NCI-H146 (cell line): ENCODE results near the gene PCYT1B.
A peak's percentile ranks its signal among the peaks of the same experiment; 100 is the strongest.
"Not testable (repeated sequence)": the region's sequence is repeated elsewhere in the genome, so short reads cannot be mapped to it uniquely, and the experiment has no call there.

ENCODE experiments used
- DNase-seq: peaks from one replicate; lab custom pipeline; 2025; lab: John Stamatoyannopoulos, UW

The PCYT1B gene

GRCh38 chrX:24647257-24648058 lies at the start of gene PCYT1B:
TSS of gene PCYT1B (minus strand) at chrX:24647347. CDS start at chrX:24647105, 242 bp downstream.
- DNase-seq: peak; percentile 90

GRCh38 chrX:24696294-24696693 lies 49.1 kb upstream of the PCYT1B start:
- DNase-seq: no peak

DNA sequence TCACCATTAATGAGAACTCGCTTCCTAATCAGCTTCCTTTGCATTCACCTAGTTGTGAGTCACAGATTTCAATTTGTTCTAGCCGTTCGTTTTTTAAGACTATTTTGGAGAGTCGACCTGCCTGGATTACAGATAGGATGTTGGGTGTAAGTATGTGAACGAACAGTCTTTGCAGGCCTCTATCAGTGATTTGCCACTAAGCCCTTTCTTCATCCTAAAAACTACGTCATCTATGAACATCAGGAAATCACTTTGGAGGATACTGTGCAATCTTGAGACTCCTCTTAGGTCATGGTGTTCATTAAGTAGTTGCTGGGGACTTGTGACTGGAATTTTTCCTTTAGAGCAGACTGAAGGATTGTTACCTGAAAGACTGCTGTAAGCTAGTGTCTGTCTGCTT lies 47.7 kb upstream of the PCYT1B start:
- no peak for DNase-seq

- DNase-seq: peak; percentile 96
Measured at GRCh38 chrX:24693453-24694202, 46.5 kb upstream of the PCYT1B start, which contains the start of gene POLA1. TSS of gene POLA1 (plus strand) at chrX:24693918. CDS start at chrX:24693962, 44 bp downstream.

DNA sequence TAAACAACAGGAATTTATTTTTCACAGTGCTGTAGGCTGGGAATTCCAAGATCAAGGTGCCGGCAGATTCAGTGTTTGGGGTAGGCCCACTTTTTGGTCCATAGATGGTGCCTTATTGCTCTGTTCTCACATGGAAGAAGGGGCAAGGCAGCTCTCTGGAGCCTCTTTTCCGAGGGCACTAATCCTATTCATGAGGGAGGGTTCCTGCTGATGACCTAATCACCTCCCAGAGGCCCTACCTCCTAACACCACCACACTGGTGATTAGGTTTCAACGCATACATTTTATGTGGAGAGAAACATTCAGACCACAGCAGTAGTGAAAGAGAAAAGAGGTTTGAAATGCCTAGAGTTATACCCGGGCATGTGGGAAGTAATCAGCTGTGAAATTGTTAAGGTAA lies 45.2 kb upstream of the PCYT1B start:
- DNase-seq: no peak

GRCh38 chrX:24684048-24684447 lies 36.9 kb upstream of the PCYT1B start:
- DNase-seq: no peak

DNA sequence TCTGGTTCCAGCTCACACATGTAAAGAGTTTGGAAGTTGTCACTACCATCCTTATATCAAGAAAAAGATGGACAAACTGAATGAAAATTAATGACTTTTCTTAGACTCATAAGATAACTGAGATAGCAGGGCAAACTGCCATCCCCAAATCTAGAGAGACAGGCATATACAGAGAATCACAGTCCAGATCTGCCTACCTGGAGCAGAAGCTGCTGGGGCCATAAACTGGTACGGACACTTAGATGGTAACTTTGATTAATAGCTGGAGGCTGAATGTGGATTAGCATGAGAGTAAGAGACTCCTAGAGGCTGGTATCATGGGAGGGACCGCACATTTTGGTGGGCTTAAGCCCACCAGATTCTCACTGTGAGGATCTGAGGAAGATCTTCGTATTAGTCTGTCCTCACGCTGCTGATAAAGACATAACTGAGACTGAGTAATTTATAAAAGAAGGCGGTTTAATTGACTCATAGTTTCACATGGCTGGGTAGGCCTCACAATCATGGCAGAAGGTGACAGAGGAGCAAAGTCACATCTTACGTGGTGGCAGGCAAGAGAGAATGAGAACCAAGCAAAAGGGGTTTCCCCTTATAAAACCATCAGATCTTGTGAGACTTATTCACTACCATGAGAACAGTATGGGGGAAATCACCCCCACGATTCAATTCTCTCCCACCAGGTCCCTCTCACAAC lies 35.7 kb upstream of the PCYT1B start:
- DNase-seq: no peak

DNA sequence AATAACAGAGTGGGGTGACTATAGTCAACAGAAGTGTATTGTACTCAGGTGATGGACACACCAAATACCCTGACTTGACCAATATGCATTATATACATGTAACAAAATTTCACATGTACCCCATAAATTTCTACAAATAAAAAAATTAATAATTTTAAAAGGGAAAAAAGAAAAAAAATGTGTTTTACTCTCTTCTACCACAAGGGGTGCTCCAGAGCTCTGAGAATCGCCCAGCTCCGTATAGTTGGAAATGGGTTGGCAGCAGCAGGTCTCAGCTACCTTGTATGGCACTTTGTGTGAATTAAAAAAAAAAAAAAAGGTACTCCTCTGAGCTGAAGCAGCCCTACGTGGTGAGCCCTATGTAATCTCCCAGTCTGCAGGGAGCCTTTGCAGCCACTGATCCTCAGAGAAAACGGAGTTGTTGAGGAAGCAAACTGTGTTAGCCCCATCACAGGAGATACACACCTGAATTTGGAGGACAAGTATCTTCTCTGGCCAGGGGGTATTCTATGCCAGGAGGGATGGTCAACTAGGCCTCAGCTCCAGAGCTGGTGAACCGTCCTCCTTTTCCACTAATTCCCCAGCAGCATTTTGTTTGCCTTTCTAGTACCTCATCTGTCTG lies 29.4 kb upstream of the PCYT1B start:
- peak; percentile 21 for DNase-seq

GRCh38 chrX:24673424-24673823 lies 26.3 kb upstream of the PCYT1B start:
- DNase-seq: no peak

- no peak for DNase-seq
Measured at GRCh38 chrX:24672701-24673190, 25.6 kb upstream of the PCYT1B start.

DNA sequence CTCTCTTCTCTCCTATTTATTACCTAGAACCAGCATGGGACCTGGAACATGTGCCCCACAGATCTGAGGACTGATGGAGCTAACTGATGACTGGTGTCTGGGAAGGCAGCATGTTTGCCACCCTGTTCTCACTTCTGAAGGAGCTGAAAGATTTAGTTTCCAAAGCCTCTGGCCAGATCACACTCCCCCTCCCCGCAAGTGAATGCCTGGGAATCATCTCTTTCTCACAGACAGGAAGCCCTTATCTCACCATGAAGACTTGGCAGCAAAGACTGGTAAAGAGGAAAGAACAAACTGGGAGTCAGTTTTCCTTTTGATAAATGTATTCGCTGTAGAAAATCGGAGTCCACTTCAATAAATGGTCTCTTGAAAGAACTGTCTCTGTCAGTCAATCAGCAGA lies 21.0 kb upstream of the PCYT1B start:
- DNase-seq: no peak

DNA sequence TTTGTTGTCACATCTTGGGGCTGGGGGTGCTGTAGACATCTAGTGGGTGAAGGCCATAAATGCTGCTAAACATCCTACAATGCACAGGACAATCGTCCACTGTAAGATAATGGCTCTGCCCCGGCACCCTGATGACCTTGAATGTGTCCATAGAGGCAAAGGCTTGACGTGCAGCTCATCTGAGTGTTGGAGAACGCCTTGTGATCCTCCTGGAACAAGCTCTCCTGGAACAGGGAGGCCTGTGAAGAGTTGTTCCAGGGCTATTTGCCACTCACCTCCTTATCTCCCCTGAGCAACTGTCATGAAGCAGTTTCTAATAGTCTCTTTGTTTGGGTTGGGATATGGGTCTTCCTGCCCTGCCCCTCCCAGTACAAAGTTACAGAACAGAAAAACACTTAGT lies 15.2 kb upstream of the PCYT1B start:
- DNase-seq: no peak

DNA sequence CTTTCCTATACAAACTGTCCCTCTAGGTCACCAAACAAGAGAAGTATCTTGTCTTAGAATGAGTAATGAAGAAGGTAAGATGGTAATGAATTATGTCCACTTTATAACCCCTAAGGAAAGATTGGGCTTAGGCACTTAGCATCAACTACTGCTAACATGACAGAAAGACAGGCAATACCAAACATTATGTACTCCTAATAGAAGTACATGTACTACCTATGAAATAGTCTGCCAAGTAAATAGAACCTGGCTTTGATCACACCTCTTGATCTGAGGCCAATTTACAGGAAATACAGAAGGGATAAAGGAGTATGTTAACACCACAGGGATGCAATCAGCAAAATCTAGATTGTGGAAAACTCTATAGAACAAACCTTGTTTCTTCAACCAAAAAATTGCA lies 14.1 kb upstream of the PCYT1B start:
- DNase-seq: no peak

DNA sequence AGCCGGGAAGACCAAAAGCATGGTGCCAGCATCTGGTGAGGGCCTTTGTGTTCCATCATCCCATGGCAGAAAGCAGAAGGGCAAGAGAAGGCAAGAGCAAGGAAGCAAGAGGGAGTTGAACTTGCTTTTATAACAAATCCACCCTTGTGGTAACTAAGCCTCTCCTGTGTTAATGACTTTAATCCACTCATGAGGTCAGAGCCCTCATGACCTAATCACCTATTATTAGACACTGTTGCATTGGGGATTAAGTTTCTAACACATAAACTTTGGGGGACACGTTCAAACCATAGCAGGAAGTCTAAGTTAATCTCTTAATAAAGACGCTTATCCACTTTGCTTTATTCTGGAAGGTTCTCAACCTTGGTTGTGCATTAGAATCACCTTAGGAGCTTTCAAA lies 12.5 kb upstream of the PCYT1B start:
- DNase-seq: no peak

DNA sequence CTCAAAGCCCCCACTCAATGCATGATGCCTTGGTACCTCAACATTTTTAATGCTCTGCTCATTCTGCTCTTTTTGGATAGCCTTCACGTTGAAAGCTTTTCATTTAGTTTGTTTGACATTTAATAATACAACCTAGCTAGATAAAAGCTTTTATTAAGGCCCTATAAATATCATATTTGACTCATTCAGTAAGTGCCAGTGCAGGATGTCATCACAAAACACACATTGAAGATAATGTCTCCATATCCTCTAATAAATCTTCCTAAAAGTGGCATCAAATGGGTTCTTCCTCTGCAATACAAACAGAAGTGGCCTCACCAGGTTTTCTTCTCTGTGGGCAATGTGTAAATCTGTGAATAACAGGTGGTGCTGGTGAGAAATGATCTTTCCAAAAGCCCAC lies 12.0 kb upstream of the PCYT1B start:
- DNase-seq: no peak

GRCh38 chrX:24658421-24658820 lies 11.3 kb upstream of the PCYT1B start:
- DNase-seq: no peak

- DNase-seq: peak; percentile 21
Measured at GRCh38 chrX:24657671-24658386, 10.7 kb upstream of the PCYT1B start.

DNA sequence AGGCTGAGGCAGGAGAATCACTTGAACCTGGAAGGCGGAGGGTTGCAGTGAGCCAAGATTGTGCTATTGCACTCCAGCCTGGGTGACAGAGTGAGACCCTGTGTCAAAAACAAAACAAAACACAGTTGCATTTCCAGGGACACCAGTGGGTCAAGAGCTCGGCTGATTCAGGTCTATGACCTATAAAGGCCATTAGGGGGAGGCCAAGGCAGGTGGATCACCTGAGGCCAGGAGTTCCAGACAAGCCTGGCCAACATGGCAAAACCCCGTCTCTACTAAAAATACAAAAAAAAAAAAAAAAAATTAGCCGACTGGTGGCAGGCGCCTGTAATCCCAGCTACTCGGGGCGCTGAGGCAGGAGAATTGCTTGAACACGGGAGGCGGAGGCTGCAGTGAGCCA lies 8.5 kb upstream of the PCYT1B start:
- DNase-seq: not testable (repeated sequence)

DNA sequence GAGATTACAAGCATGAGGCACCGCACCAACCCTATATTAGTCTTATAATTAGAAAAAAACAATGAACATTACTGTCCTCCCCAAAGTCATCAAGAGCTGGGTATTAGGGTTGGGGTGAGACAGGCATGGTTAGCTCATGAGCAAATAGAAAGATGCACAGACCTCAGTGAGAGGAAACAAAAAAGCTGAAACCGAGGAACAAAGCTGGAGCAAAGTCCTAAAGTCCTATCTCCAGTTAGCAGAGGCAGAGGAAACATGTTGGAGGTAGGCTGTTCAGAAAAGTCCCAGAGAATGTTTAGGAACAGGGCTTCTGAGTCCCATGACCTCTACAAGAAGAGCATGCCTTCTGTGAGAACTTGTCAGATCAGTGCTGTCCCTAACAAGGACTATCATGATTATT lies 4.6 kb upstream of the PCYT1B start:
- DNase-seq: no peak

DNA sequence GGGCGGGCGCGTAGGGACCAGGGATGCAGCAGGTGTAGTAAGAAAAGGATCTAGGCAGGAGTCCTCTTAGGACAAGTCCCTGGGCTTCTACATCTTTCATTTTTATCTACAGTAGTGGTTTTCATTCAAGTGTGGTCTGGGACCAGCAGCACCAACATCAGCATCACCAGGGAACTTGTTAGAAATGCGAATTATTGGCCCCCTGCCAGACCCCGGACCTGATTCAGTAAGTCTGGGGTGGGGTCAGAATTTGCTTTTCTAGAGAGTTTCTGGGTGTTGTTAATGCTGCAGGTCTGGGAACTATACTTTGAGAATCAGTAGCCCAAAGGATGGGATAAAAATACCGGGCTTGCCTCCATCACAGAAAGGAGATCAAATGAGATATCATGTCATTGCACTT lies 1.3 kb upstream of the PCYT1B start:
- DNase-seq: no peak

DNA sequence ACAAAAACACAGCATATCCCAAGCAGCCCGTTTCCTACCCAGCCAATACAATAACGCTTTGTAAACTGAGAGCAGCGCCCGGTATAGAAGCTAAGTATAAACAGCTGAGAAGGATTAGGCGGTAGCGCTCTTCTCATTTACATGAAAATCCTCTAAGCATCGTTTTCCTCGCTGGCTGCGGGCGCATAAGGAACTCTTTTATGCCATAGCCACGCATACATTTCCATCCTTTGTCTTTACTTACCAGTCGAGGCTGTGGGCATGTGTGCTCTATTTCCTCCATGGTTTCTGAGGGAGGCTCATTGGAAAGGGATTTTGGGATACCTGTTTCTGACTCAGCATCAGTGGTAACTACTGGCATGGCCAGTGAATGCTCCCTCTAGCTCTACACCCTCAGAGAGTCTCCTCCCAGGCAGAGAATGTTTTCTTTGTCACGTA lies 383 bp downstream of the PCYT1B start:
- DNase-seq: peak; percentile 54
